ENCODE data around the gene PSMD3. TPM values are rescaled to one million over a fixed set of nuclear protein-coding genes. Genes with fewer than 3 reads are reported as not detected.
A peak's percentile ranks its signal among the peaks of the same experiment; 100 is the strongest.

Gene PSMD3
- polyA plus RNA-seq, 1 donor: 99.1 TPM

- DNase-seq: no peak
Measured at GRCh38 chr17:40023590-40024292, 43.1 kb downstream of the PSMD3 start.

- DNase-seq: no peak
Measured at GRCh38 chr17:40024901-40025300, 44.3 kb downstream of the PSMD3 start.

DNA sequence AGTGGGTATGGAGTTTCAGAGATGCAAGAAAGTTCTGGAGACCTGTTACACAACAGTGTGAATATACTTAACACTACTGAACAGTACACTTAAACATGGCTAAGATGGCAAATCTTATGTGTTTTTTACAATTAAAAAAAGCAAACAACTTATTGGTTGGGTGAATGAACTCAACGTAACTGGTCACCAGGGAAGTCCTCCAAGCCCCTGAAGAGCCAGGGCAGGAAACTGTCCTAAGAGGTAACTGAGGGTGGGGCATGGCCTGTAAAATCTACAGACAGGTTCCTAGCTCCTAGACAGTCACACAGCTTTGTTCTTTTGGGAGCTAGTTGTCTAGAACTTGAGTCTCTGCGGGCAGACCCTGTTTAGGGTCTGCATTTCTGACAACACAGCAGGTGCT, 45.0 kb downstream of the PSMD3 start:
- DNase-seq: no peak

DNA sequence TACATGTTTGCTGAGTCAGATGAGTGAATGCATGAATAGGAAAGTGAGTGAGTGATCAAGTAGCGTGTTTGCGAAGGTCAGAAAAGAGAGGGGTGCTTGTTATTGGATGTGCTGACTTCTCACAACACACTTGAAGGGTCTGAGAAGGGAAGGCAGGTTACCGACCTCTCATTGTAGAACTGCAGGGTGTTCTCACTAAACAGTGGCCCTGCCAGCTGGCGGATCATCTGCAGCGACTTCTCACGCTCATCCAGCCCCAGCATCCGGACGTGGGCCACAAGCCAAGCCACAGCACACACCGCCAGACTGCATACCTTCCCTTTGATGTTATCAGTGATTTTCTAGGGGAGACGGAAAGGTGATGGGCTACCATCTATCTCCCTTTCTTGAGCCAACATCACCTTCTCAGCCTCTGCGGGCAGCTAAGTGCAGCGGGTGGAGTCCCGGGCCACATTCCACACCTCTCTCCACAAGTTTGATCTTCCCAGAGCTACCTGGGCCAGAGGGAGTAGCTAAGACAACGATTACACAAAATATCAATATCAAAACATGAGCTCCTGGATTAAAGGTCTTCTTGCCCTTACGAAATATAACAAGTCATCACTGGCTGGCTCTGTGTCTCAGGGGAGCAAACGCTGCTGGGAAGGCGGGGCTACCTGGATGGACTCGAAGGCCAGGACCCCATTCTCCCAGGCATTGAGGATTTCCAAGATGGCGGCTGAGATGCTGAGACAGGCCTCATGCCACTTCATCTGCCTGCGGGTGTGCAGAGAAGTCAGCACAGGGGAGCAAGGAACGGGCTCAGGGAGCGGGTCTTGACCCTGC, 45.6 kb downstream of the PSMD3 start:
- DNase-seq: no peak

- DNase-seq: peak; percentile 81
Measured at GRCh38 chr17:40026816-40027613, 46.4 kb downstream of the PSMD3 start.

DNA sequence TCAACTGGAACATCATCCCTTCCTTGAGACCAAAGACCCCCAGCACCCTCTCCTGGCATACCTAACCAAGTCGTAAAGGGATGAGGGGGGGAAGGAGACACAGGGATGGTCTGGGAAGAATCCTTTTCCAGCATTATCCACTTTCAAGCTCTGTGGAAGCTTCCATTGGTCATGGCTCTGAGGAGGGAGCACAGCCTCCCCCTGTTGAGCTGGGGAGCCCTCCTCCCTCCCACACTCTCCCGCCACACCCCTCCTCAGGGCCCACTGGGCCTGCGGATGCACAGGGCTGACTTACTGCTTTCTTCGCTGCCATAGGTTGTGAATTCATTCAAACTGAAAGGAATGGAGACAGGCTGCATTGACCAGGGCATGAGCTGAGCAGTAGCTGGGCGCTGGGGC, 47.0 kb downstream of the PSMD3 start:
- DNase-seq: no peak

DNA sequence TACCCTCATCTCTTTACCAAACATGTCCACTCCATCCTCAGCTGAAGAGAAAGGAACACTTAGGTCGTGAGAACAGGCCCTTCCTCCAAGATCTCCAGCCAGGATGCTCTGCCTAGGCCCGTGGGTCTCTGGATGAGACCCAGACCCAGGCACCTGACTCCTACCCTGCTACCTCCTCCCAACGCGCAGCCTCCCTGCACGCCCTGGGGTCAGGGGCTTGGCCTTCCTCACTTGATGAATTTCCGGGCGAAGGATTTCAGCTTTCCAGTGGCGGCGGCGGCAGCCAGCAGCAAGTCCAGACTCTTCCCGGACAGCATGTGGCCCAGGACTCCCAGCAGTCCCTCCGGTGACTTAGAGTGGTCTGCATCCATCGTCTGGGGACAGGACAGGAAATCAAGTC, 48.0 kb downstream of the PSMD3 start:
- no peak for DNase-seq

DNA sequence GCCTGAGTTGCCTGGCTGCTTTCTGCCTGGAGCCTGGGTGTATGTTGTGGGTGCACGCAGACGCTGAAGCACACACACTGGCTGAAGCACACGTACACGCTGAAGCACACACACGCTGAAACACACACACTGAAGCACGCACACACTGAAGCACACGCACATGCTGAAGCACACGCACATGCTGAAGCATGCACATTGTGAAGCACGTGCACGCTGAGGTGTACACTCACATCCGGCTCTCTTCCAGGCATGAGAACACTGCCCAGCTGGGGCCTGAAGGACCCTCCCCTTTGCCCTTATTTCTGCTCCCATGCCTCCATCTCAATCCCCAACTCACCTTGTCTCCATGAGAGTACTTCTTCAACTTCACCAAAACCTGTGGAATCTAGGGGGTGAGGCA, 51.1 kb downstream of the PSMD3 start:
- no peak for DNase-seq

DNA sequence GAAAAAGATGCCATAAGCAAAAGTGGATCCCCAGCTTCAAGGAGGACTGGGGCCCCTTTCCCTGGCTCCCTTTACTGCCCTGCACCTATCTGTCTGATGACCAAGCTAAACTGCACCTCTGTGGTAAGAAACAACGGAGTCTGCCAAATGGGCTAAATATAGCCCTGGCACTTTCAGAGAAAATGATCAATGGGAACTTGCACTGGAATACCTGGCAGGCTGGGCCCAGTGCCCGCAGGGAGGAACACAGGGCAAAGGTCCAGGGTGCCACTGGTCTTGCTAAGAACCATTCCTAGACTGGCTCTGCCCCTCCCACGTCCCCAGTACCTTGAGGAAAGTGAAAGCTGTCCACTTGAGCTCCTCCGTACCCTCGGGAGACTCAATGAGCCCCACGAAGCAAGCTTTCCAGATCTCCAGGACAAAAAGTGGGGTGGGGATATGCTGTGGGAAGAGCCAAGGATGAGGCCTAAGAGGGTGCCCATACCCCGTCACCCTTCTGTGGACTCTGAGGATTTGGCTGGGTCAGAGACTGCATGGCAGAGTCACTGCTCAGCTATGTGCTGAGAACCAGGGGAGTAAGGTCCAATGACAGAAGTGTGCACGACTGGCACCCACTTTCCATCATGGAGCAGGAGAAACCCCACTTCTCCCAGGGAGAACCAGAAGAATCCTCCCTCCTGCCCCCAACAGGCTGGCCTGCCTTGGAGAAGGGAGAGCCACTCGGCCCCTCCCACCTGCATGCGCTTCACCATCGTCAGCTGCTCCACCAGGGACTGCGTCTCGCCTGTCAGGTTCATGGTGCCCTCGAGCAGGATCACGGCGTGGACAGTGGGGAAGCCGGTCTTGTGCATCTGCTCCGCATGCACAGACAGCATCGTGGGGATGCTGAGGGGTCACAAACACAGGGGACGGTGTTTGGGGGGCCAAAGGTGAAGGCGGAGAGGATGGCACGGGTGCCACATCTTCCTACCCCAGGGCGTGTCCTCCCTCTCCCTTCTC, 52.0 kb downstream of the PSMD3 start:
- DNase-seq: no peak

DNA sequence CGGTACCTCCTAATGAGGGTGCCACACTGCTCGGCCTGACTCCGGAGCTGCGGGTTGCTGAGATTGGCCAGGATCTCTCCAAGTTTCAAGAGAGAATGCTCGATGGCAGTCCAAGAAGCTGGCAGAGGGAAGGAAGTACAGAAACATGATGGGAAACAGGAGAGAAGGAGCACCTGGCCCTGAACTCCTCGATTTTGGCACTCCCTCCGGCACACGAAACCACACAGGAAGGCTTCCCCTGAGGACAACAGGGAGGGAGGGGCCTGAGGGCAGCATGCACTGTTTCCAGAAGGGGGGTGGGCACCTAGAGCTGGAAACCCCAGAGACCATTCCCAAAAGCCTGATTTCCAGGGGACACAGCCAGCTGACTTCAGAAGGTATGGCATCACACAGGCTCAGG, 52.7 kb downstream of the PSMD3 start:
- no peak for DNase-seq

GRCh38 chr17:40034426-40035161, 54.0 kb downstream of the PSMD3 start:
- DNase-seq: no peak

- no peak for DNase-seq
Measured at GRCh38 chr17:40035162-40035559, 54.6 kb downstream of the PSMD3 start.

- DNase-seq: peak; percentile 88
Measured at GRCh38 chr17:40038882-40039513, 58.4 kb downstream of the PSMD3 start.

- DNase-seq: no peak
Measured at GRCh38 chr17:40041196-40041595, 60.6 kb downstream of the PSMD3 start.

Other genes starting within 250 kb of the PSMD3 start
- 0.72 TPM for gene GRB7, start 242.9 kb upstream of the PSMD3 start, polyA plus RNA-seq (ENCODE audit: insufficient read length)
- 0.17 TPM for gene IKZF3, start 116.5 kb upstream of the PSMD3 start, polyA plus RNA-seq (ENCODE audit: insufficient read length)
- not detected for gene ZPBP2, start 112.6 kb upstream of the PSMD3 start, polyA plus RNA-seq (ENCODE audit: insufficient read length)
- gene GSDMB, start 62.2 kb upstream of the PSMD3 start, polyA plus RNA-seq (ENCODE audit: insufficient read length): 10.4 TPM
- gene ORMDL3, start 53.2 kb upstream of the PSMD3 start, polyA plus RNA-seq (ENCODE audit: insufficient read length): 38.4 TPM
- not detected for gene LRRC3C, start 53.1 kb upstream of the PSMD3 start, polyA plus RNA-seq (ENCODE audit: insufficient read length)
- 0.13 TPM for gene GSDMA, start 17.8 kb upstream of the PSMD3 start, polyA plus RNA-seq (ENCODE audit: insufficient read length)
- not detected for gene CSF3, start 34.6 kb downstream of the PSMD3 start, polyA plus RNA-seq (ENCODE audit: insufficient read length)
- gene MED24, start 73.6 kb downstream of the PSMD3 start, polyA plus RNA-seq (ENCODE audit: insufficient read length): 74.0 TPM
- 85.6 TPM for gene THRA, start 82.2 kb downstream of the PSMD3 start, polyA plus RNA-seq (ENCODE audit: insufficient read length)
- 5.5 TPM for gene NR1D1, start 119.8 kb downstream of the PSMD3 start, polyA plus RNA-seq (ENCODE audit: insufficient read length)
- 95.5 TPM for gene MSL1, start 141.2 kb downstream of the PSMD3 start, polyA plus RNA-seq (ENCODE audit: insufficient read length)
- gene CASC3, start 159.7 kb downstream of the PSMD3 start, polyA plus RNA-seq (ENCODE audit: insufficient read length): 60.5 TPM
- 7.7 TPM for gene RAPGEFL1, start 196.7 kb downstream of the PSMD3 start, polyA plus RNA-seq (ENCODE audit: insufficient read length)
- gene WIPF2, start 238.5 kb downstream of the PSMD3 start, polyA plus RNA-seq (ENCODE audit: insufficient read length): 16.6 TPM

Data from hindlimb muscle (tissue), 1 donor.